Measurements from ENCODE around the gene SRMS.
"Not testable (repeated sequence)": the region's sequence is repeated elsewhere in the genome, so short reads cannot be mapped to it uniquely, and the experiment has no call there.

Gene SRMS

DNA sequence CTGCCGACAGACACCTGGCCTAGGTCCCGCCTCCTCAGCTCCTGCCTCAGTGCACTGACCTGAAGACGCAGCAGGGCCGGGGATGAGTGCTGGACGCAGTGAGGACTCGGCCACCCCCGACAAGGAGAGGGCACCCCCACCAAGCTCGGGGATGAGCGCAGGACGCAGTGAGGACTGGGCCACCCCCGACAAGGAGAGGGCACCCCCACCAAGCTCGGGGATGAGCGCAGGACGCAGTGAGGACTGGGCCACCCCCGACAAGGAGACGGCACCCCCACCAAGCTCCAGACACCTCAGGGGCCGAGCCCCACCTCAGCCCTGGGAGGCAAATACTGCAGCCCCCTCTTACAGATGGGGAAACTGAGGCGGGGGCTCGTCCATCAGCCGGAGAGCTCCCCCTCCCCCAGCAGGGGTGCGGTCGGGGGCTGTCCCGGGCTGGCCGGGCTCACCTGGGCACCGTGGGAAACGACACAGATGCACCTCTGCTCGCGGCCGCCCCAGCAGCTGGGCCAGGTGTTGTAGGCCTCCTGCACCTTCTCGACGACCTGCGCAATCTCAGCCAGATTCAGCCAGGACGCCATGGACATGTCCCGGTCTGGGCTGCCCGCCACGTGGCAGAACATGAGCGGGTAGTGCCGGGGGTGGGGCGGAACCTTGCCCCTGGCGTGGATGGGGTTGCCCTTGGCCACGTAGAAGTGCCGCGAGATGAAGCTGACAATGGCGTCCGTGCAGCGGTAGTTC, 19.0 kb upstream of the SRMS start:
- no peak for DNase-seq (ENCODE audit: low spot score)

DNA sequence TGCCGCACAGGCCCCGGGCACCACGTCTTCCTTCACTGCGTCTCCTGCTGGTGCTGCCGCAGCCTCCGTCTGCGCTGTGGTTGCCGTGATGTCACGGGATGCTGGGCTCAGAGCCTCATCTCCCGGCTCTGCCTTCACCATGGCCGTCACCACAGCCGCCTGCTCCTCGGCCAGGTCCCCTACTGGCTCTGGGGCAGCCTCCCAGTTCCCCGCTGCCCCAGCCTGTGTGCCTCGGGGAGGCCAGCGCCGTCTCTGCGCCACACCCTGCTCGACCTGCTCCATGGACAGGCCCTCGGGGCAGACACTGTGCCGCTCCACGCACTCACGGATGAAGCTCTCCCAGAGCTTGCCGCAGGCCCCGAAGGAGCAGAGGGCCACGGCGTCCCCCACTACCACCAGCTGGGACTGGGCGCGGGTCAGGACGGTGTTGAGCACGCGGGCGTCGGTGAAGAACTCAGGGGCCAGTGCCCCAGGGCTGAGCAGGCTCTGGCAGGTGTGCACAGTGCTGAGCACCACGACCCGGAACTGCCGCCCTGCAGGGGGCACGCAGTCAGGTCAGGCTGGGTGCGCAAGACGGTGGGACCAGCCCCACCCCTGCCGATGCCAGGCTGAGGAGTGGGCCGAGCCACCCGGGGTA, 18.3 kb upstream of the SRMS start:
- DNase-seq (ENCODE audit: low spot score) = no peak

DNA sequence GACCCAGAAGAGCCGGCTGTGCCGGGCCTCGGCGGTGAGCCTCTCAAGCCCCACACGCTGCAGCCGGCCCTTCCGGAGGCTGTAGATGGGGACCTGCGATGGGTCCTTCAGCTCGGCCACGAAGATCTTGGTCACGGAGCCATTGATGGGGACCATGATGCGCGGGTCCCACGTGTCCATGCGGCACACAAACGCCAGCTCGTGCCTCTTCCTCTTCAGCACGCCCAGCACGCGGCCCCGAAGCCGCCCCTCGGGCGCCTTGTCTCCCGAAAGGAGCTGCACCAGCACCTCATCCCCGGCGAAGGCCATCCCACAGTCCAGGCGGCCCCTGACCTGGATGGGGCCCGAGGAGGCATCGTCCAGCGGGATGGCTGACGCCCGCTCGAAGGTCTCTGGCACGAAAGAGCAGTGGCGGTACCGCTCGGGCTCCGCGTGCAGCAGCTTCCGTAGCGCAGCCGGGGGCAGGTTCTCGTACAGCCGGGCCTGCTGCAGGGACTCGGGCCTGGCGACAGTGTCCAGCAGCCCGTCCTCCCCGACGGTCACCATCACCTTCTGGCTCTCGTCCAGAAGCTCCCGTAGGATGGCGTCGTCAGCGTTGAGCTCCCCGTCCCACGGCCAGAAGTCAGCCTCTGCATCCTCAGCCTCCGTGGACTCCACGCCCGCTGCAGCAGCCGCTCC, 17.6 kb upstream of the SRMS start:
- DNase-seq (ENCODE audit: low spot score) = no peak

DNA sequence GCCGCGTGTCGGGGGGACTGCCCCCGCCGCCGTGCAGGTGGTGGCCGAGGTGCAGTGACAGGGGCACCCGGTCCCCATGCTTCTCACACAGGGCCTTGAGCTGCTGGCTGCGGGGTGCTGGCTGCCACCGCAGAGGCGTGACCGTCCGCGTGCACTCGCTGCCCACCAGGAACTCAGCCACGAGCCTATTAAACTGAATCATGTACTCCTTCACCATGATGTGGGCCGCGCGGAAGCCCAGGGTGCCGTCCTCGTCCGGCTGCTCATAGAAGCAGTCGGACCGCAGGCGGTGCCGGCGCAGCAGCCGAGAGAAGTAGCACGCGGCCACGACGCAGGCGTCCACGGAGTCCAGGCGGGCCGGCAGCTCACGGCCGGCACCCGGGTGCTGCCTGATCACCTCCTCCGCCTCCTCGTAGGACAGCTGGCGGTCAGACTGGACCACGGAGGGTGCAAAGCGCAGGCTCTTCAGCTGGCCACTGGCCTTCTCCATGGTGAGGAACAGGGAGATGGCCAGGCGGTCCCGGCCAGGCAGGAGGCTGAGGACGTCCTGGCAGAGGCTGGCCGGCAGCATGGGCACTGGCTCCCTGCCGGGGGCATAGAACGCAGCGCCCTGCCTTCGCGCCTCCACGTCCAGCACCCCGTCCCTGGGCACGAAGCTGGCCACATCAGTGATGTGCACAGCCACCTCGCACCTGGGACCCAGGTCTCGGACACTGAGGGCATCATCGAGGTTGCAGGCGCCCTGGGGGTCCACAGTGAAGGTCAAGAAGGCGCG, 16.7 kb upstream of the SRMS start:
- no peak for DNase-seq (ENCODE audit: low spot score)

DNA sequence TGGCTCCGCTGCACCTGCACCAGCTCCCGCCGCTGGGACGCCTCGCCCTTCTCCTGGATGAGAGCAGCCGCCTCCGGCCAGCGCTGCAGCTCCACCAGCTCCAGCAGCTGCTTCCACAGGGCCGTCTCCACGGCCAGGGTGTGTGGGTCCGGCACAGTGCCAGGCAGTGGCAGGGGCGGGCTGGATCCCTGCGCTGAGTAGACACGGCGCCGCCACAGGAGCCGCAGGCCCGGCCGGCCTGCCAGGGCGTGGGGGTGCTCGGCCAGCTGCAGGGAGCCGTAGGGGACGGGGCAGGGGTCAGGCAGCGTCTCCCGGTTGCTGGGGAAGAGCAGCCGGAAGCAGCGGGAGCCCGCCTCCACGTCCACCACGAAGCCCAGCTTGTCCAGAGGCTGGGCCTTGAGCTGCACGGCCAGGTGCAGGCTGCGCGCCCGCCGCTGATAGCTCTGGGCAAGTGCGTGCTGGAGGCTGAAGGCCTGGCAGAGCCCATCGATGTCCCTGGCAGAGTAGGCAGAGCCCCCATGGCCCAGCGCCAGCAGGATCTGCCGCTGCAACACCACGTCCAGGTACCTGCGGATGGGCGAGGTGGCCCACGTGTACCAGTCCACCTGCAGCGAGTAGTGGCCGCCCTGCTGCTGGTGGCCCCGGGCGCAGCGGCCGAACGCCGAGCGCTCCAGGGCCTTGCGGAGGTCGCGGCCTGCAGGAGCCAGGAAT, 15.8 kb upstream of the SRMS start:
- DNase-seq (ENCODE audit: low spot score) = no peak

DNA sequence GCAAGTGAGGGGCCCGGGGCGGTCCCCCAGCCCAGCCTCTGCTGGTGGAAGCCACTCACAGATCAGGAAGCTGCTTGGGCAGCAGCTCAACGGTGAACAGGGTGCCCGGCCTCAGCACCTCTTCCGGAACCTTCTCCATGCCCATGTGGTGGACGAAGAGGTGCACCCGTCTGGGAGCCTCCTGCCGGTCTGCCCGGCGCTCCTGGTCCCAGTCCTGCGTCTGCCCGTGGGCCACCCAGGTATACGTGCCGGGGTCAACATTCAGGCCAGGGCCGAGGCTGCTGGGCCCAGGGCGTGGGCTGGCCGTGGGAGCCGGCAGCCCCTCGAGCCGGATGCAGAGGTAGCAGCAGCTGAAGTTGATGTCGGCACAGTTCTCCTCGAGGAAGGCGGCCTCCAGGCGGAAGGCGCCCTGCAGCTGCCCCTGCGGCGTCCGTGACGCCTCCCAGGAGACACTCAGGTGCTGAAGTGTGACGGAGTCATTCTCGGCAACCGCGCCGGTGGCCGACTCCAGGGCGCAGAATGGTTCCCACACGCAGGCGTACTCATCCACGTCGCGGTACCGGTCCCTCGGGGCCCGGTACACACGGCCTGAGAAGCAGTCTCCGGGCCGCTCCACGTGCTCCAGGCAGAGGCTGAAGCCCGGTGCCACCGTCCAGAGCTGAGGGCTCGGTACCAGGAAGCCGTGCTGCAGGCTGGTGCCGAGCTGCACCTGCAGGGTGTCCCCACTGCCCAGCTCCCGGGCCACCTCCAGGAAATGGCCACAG, 15.1 kb upstream of the SRMS start:
- no peak for DNase-seq (ENCODE audit: low spot score)

DNA sequence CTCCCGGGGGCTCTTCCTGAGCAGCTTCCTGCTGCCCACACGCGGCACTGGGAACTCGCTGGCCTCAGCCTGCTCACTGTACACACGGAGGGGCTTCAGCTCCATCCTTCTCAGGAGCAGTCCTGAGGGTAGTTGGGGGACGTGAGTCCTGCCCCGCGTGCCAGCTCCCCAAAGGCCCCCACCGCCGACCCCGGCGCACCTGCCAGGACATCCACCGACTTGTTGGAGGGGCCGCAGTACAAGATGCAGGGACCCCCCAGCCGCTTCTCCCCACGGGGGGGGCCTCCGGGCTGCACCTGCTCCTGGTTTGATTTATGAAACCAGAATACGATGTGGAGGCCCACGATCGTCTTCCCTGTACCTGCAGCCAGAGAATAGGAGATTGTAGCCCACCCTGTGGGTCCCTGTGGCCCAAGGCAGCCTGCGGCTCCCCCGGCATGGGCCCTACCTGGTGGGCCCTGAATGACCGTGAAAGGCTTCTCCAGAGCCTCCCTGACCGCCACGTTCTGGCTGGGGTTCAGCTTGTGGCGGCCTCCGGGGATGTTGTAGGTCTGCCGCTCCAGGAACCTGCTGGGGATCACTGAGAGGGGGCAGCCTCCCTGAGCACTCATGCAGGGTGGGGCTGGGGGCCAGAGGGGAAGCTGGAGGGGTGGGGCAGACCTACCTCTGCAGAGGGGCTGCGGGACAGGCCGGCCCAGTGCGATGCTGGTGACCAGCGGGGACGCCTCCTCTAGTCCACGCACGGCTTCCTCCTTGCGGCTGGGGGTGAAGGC, 14.3 kb upstream of the SRMS start:
- DNase-seq (ENCODE audit: low spot score) = no peak

DNA sequence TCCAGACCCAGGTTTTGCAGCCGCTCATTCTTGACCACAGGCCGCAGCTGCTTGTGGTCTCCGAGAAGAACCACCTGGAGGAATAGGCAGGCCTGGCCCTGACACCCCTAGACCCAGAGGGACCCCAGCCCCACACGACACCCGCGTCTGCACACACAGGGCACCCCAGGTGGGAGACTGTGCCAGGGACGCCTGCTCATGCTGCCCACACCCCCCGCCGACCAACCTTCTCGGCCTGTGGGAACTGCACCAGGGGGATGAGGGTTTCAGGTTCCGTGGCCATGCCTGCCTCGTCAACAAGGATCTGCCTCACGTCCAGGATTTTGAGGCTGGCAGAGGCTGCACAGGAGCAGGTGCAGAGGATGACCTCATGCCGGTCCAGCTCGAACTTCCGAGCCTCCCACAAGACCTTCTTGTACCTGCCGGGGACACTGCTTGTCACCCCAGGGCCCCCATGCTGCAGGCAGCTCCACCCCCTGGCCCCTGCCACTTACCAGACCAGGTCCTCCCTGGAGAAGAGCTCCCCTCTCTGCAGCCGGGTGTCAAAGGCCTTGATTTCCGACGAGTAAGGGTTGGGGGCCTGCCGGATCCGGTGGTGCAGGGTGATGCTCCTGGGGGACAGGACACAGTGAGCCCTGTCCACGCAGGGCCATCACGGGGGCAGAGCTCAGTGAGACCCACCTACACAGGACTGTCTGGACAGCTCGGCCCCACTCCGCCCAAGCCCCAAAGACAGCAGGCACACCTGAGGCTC, 13.5 kb upstream of the SRMS start:
- no peak for DNase-seq (ENCODE audit: low spot score)

DNA sequence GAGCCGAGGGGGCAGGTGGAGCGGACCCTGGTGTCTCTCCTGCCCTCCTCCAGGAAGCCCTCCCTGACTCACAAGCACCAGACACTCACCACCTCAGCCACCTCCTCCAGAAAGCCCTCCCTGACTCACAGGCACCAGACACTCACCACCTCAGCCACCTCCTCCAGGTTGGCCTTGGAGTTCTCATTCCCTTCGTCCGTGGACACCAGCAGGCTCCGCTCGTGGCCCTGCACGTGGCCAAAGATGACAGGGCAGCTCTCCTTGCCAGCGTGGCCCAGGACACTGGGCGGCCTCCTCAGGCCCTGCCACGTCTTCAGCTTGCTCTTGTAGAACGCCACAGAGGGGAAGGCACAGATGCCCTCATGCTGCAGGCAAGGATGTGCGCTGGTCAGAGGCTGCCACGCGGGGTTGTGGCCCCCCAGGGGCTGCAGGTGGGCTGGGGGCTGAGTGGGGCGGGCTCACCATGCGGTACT, 12.8 kb upstream of the SRMS start:
- no peak for DNase-seq (ENCODE audit: low spot score)

DNA sequence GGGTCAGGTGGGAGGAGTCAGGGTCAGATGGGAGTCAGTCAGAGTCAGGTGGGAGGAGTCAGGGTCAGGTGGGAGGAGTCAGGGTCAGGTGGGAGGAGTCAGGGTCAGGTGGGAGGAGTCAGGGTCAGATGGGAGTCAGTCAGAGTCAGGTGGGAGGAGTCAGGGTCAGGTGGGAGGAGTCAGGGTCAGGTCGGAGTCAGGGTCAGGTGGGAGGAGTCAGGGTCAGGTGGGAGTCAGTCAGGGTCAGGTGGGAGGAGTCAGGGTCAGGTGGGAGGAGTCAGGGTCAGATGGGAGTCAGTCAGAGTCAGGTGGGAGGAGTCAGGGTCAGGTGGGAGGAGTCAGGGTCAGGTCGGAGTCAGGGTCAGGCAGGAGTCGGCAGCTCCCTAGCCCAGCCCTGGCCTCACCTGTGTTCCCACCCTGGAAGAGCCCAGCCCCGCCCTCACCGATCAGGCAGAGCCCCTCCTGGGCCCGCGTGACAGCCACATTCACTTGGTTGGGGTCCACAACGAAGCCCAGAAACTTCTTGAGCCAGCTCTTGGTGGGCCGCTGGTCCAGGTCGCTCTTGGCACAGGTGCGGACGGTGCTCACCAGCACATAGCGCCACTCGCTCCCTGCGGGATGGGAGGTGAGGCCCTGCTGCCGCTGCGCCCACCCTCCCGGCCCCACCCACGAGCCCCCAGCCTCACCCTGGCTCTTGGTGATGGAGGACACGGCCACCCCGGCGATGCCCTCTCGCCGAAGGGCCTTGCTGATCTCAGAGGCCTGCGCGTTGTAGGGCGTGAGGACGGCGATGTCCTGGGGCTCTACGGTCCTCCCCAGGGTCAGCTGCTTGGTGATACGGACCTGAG, 12.2 kb upstream of the SRMS start:
- DNase-seq (ENCODE audit: low spot score) = not testable (repeated sequence)

DNA sequence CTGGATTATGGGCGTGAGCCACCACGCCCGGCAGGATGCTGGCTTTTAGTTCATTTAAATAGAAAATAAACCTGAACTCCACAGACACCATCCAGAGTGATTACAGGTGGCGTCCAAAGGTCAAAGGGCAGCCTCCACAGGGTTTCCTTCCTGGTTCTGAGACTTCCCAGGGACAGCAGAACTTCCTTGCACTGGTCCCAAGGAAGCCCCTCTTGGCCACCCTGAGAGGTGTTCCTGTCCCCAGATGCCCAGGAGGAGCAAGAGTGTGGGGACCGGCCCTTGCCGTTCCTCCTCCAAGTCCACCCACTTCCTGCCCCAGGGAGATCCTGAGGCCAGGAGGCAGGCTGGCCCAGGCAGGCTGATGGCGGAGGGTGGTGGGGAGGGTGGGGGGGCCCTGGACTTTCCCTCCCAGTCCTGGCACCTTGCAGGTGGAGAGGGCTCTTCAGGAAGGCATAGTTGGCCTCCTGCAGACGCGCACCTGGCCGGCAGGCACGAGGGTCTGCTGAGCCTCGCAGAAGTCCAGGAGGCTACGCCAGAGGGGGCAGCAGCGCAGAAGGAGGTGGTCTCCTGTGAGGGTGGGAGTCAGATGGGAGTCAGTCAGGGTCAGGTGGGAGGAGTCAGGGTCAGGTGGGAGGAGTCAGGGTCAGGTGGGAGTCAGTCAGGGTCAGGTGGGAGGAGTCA, 11.4 kb upstream of the SRMS start:
- DNase-seq (ENCODE audit: low spot score) = no peak

DNA sequence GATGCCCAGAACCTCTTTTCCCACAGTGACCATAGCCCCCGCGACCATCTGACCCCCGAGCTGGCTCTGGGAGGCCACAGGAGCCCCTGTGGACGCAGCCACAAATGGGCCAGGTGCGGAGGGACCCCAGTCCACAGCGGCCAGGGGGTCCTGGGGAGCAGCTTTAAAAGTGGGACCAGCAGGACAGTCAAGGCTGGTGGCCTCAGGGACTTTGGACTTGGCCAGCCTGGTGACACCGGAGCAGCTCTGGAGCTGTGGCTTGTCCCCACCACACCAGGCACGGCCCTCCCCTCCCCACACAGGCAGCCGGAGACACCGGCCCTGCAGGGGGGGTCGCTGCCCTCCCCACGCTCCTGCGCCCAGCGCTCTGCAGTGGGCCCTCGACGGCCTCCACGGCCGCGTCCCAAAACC, 9.9 kb upstream of the SRMS start:
- no peak for DNase-seq (ENCODE audit: low spot score)

DNA sequence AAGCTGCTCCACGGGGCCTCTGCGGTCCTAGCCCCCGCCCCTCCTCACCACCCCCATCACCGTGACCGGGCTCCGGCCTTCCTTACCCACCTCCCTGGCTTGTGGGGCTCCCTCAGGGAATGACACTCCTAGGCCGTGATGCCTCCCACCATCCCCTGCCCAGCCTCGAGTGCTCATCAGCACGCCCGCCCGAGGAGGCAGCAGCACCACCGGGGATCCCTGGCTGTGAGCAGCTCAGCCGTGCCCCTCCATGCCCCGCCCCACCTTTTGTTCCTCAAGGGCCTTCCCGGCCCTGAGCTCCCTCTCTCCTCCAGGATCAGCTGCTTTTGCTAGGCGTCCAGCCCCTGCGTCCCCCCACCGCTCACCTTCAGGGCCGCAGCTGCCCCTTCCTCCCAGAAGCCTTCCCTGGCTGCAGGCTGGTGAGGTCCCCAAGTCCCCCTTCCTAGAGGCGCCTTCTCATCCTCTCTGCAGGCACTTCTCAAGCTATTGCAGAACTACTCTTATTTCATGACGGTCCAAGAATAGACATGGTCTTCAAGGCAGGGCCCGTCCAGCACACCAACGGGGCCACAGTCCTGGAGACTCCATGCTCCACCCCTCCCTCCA, 9.4 kb upstream of the SRMS start:
- DNase-seq (ENCODE audit: low spot score) = no peak

DNA sequence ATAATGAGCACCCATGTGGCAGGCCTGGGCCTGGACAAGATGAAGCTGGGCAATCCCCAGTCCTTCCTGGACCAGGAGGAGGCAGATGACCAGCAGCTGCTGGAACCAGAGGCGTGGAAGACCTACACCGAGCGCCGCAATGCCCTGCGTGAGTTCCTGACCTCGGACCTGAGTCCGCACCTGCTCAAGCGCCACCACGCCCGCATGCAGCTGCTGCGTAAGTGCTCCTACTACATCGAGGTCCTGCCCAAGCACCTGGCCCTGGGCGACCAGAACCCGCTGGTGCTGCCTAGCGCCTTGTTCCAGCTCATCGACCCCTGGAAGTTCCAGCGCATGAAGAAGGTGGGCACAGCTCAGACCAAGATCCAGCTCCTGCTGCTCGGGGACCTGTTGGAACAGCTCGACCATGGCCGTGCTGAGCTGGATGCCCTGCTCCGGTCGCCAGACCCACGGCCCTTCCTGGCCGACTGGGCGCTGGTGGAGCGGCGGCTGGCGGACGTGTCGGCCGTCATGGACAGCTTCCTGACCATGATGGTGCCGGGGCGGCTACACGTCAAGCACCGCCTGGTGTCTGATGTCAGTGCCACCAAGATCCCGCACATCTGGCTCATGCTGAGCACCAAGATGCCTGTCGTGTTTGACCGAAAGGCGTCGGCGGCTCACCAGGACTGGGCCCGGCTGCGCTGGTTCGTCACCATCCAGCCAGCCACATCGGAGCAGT, 8.3 kb upstream of the SRMS start:
- no peak for DNase-seq (ENCODE audit: low spot score)

DNA sequence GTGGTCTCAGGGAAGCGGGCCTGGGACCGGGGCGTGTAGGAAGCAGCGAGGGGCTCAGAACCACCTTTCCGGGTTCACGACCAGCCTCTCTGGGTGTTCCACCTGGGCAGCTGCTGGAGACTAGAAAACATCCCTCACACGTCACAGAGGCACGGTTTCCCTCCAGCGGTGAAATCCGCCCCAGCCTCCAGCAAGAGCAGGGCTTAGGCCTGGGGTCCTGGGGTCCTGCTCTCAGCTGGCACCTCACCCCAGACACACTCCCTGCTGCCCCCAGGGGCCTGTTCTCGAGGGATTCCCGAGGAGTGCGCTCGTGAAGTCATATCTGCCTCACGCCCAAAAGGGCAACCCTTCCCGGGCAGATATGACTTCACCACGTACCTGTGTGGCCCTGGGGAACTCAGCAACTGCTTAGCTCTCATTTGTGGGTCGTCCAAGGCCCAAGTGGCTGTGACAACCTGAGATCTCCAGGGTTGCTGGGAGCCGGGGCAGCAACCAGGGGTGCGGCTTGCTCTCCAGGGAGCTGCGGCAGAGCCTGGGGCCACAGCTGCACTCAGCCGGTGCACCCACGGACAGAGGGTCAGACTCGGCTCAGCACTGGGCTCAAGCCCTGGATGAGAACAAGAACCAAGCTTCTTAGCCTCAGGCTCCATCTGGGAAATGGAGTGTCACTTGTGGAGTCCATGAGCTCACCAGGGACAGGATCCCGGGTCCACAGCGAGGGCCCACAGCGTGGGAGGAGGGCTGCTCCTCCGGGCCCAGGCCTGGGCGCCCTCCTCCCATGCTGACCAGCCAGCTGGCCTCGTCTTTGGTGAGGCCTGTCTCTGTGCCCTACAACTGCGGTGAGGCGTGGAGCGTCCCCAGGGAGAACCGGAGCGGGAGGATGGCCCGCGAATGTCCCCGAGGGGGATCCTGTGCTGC, 7.1 kb upstream of the SRMS start:
- DNase-seq (ENCODE audit: low spot score) = no peak

DNA sequence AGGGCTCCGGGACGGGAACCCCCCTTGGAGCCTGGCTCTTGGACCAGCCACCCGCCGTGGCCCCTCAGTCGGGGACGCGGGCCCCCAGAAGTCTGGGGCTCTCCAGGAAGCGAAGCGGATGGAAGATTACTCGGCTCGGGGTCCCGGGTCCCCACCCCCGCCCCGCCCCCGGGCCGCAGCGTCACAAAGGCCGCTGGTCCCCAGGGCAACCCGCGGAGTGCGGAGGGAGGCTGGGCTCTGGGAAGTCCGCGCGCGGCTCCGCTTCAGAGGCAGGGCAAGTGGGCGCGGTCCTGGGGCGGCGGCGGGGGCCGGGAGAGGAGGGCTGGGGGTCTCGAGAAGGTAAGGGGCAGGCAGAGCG, 6.4 kb upstream of the SRMS start, which contains the start of gene FNDC11:
Gene FNDC11 (plus strand): TSS at position 227 of the 358 bp plus-strand sequence. CDS start 1,505 bp downstream, outside the sequence.
- no peak for DNase-seq (ENCODE audit: low spot score)

Data from cerebellar cortex (tissue), 1 donor.